ENCODE measurements around the gene DYNLT3. TPM values are rescaled to one million over a fixed set of nuclear protein-coding genes. Genes with fewer than 3 reads are reported as not detected.

Gene DYNLT3, protein sequence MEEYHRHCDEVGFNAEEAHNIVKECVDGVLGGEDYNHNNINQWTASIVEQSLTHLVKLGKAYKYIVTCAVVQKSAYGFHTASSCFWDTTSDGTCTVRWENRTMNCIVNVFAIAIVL
- polyA plus RNA-seq (ENCODE audit: insufficient read length): 9.7 TPM

DNA sequence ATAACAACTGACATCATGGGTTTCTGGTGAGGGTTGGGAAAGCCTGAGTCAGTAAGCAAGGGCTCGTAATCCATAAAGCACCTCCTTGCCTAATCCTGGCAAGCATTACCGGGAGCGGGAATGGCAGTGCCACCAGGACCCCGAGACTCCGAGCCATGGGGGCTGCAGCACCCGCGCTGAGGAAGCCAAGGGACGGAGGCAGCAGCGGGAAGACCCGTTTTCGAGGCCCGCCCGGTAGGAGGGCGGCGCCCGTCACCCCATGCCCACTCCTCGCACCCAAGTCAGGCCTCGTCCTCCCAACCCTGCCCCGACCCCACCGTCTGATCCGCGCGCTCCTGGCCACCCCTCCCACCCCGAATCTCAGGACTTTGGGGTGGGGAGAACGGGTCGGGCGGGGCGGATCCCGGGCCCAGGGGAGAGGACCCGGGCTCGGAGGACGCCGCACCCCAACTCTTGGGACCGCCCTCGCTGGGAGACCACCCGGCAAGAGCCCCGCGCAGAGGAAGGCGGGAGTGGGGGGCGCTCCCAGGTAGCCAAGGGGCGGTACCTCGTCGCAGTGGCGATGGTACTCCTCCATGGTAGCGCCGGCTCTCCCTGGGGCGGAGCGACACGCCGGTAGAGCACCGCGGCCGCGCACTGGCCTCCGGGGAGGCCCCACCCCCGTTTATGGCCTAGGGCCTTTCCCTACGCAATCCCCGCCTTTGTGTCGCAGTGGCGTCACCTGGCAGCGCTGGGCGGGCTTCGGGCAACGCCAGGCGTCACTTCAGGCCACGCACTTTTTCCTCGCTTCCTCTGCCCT is at the start of gene DYNLT3:
TSS of gene DYNLT3 (minus strand) at position 638 of the 799 bp plus-strand sequence. CDS start at position 577, 61 bp downstream.
- DNase-seq (ENCODE audit: low read depth): no peak

DNA sequence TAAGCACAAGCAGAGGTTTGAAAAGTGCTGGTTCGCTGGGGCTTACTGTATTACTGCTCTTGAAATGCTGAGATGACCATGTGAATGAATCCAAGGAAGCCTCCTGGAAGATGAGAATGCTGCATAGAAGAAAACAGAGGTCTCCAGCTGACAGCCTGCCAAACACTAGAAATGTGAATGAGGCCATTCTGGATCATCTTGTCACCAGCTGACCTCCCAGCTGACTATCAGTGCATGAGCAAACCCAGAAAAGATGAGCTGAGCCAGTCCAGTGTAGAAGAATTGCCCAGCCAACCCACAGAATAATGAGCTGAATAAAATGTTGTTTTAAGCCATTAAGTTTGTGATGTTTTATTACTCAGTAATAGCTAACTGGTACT is 49.1 kb upstream of the DYNLT3 start:
- DNase-seq (ENCODE audit: low read depth): peak; percentile 5

DNA sequence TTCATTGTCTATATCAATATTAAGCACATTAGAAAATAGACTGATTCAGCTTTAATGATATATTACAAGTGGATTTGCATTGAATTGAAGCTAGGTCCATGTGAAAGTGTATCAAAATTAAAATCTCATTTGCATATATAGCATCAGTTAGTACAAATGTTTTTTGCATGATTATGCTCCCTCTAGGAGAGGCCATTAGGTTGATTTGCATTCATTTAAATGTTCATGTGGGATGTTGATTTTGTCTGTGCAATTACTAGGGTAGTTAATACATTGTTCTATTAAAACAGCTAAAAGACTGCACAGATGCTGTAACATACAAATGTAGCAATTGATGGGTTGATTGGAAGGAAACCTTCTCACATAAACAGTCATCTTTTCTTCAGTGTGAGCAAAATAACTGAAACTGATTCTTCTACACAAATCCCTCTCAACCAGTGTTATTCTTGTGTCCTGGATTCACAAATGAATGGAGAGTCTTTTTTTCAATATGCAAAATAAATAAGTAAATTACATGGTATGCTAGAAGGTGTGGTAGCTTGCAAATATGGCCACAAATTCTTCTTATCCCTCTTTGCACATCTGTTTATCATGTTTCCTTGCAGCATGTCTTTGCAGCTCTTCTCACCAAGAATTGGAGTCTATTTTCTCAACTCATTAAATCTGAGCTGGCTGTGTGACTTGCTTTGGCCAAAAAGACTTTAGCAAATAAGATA is 48.6 kb upstream of the DYNLT3 start:
- DNase-seq (ENCODE audit: low read depth): no peak

DNA sequence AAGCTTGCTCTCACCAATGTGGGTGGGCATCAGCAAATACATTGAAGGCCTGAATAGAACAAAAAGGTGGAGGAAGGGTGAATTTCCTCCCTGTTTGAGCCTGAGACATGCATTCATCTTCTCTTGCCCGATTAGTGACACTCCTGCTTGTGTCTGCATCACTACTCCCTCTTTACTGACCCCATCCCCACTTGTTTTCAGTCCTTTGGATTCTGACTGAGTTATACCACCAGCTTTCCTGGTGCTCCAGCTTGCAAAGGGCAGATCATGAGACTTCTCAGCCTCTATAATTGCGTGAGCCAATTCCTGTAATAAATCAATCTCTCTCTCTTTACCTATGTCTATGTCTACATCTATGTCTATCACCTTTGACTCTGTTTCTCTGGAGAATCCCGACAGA is 47.4 kb upstream of the DYNLT3 start:
- DNase-seq (ENCODE audit: low read depth): no peak

DNA sequence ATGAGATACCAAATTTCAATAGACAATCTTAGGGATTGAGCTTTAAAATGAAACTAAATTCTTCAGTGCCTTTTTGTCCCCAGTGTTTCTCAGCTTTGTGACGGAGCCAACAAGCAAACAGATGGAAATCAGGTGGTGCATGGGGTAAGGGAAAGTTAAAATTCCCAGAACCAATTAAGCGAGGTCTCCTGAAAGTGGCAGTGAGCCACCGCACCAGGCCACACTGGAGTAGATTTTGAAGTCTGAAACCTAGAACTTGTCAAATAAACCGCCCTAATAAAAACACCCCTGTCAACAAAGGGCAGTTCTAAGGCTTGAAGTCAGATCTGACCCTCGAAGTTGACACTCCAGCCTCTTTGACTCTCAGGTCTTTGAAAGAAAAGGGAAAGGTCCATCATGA is 40.6 kb upstream of the DYNLT3 start:
- no peak for DNase-seq (ENCODE audit: low read depth)

DNA sequence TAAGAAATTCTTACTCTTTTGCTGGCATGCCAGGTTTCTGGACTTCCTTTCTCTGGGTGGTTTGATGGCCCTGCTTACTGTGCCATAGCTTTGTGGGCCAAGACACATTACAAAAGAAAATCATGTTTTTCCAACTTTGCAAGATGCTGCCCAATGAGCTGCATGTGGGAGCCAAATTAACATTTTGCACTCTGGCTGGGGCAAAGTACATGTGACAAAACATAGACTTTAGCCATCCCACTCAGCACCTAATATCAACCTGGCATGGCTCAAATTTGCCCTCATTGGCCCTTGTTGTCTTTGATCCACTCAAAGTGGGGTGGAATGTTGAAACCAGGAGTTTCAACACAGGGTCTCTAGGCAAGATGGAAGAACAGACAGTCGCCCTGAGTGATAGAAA is 40.0 kb upstream of the DYNLT3 start:
- no peak for DNase-seq (ENCODE audit: low read depth)

DNA sequence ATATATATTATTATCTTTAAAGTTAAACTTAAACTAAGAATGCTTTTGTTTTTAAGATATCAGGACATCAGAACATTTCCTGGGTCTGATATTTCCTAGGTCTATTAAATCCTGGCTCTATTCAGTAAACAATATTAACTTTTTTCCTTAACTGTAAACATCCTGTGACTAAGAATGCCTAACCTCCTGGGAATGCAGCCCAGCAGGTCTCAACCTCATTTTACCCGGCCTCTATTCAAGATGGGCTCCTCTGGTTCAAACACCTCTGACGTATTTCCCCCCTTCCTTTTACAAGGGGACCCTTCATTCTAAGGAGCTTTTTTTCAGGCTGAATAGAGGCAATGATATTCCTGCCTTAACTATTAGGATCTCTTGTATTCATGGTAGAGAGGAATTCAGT is 35.8 kb upstream of the DYNLT3 start:
- no peak for DNase-seq (ENCODE audit: low read depth)

DNA sequence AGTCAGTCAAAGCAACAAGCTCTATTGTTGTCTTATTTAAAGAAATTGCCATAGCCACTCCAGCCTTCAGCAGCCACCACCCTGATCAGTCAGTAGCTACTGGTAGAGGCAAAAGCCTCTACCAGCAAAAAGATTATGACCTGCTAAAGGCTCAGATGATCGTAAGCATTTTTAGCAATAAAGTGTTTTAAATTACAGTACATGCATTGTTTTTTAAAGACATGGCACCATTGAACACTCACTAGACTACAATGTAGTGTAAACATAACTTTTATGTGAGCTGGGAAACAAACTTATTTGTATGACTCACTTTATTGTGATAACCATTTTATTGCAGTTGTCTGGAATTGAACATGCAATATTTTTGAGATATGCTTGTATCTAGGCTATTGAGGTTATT is 32.3 kb upstream of the DYNLT3 start:
- no peak for DNase-seq (ENCODE audit: low read depth)

DNA sequence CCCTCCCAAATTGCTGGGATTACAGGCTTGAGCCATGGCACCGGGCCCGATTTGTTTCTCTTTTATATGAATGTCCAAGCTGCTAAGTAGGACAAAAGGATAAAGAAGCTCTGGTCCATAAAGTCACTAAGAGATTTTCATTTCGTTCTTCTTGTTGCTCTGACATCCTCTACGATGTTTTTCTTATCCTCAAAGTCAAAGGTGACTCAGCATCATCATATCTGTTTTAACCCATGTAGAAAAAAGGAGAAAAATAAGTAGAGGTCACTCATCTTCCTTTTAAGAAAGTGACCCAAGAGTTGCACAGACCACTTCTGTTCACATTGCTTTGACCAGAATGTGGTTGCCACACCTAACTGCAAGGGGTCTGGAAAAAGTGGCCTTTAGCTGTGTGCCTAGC is 29.3 kb upstream of the DYNLT3 start:
- DNase-seq (ENCODE audit: low read depth): no peak

DNA sequence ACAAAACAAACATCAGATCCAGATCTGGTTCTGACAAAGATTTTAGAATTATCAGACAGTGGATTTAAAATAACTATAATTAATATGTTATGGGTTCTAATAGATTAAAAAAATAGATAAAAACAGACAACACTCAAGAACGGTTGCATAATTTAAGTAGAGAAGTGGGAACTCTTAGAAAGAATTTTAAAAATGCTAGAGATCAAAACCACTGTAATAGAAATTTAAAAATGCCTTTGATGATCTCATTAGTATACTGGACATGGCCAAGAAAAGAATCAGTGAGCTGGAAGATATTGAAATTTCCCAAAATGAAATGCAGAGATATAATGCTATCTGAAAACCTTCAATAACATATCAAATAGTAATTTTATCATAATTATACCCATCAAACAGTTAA is 28.3 kb upstream of the DYNLT3 start:
- no peak for DNase-seq (ENCODE audit: low read depth)

DNA sequence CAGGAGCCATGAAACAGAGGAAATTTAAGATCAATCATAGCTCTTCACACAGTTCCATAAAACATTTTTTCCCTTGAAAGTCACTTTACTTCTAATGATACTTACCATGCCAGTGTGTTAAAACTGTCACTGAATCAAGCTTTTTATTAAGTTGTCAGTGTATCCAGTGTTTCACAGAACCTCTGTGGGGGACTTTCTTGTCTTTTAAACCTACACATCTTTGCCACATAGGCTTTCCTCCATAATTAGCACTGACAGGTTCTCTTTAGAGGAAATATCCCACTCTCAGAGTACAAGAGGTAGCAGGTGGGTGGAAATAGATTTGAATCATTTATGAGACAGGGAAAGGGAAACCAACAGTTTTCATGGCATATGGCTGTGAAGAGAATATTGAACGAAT is 25.8 kb upstream of the DYNLT3 start:
- DNase-seq (ENCODE audit: low read depth): no peak

DNA sequence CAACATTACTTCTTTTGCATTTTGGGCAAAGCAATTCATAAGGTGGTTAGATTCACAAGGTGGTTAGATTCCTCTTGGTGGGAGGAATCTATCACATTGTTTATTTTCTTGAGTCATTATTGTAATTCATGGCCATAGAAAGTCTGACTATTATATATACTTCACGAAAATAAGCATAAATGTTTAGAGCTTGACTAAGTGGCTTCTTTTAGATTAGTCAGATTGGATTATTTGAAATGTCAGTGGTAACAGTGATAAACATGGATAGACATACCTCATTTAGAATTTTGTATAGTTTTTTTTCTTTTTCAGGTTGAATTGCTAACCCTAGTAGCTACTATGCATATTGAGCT is 24.9 kb upstream of the DYNLT3 start:
- DNase-seq (ENCODE audit: low read depth): no peak

DNA sequence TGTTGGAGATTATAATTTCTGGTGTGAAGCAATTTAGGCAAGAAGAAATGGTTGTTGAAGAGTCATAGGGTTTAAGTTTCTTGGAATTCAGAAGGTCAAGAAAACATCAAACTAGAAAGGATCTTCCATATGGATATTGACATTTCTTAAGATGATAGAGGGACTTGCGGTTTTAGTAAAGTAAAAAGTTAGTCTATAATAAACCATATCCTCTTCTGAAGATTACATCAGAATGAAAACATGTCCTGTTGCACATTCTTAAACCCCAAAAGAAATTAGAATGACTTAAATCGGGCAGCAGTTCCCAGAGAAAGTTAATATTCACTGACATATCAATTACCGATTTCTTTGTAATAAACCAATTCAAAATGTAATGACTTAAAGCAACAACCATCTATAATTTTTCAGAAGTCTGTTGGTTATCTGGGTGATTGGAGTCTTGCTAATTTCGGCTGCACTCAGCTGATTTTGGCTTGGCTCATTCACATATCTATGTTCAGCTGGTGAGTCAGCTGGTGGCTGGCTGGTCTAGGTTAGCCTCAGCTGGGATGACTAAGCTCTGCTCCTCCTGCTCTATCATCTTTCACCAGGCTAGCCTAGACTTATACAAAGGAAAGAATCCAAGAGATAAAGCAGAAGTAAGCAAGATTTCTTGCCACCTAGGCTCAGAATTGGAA is 24.4 kb upstream of the DYNLT3 start:
- DNase-seq (ENCODE audit: low read depth): no peak

DNA sequence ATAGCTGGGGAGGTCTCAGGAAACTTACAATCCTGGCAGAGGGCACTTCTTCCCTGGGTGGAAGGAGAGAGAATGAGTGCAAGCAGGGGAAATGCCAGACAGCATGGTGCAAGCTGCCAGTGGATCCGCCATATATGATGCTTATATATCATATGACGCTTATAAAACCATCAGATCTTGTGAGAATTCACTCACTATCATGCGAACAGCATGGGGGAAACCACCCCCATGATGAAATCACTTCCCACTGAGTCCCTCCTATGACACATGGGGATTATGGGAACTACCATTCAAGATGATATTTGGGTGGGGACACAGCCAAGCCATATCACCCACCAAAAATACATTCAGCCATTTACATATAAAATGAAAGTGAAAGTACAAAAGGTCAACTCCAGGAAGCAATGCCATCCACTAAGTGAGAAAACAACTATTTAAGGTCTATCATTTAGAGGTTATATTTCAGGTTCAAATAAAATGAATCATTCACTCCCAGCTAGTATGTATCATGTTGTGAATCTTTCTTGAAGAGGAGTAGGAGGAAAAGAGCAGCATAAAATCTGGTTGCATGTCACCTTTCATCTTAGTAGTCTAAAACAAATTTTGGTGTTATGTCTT is 20.3 kb upstream of the DYNLT3 start:
- no peak for DNase-seq (ENCODE audit: low read depth)

DNA sequence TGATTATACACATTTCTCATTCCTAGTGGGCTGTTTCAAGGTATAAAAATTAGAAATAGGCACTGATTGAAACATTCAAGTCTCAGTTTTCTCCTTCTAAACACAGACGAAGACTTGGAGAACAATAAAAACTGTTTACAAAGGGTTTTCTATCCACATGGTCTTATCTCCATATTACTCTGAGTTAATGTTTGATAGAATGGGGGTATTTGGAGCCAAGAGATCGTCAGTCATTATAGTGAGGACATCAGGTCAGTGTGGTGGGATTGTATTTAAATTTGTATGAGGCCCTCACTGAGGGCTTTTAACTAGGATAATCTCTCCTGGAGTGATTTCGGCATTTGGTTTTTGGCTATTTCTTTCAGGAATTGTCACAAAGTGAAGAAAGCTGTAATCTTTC is 16.4 kb upstream of the DYNLT3 start:
- DNase-seq (ENCODE audit: low read depth): no peak

DNA sequence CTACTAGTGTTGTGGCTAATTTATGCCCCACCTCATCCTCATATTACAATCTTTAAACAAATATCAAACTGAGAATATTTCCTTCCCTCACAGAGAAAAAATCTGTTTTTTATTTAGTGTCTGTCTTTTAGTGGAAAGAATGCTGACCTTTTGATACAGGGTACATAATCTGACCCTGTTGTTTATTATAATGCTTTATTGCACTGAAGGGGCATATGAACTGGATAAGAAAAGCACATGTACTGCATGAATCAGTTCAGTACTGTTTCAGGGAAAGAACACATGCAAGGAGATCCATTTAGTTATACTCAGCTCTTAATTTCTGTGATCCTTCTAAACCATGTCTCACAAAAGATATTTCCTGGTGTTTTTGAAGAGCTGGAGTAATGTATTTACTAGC is 15.5 kb upstream of the DYNLT3 start:
- DNase-seq (ENCODE audit: low read depth): no peak

DNA sequence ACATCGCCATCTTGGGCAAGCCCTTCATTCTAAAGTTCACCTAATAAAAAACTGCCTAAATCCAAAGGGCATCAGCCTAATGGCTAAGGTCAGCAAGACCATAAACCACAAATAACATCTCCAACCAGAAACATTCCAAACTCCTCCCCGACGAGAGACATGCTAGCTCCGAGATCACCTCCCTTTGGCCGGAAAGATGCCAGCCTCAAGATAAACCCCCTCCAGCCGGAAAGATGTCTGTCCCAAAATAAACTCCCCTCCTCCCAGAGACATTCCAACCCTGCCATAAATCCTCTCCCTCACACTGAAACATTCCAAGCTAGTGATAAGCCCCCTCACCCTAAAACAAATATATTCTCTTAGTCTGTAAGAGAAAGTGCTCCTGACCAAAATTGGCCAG is 13.3 kb upstream of the DYNLT3 start:
- no peak for DNase-seq (ENCODE audit: low read depth)

DNA sequence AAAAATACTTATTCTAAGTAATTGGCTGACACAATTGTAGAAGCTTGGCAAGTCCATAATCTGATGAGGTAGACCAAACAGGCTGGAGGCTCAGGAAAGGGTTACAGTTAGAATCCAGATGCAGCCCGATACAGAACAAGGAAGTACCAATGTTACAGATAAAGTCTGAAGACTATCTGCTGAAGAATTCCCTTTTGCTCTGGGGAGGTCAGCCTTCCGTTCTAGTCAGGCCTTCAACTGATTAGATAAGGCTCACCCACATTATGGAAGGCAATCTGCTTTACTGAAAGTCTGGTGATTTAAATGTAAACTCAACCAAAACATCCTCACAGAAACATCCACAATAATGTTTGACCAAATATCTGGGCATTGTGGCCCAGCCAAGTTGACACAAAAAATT is 7.4 kb upstream of the DYNLT3 start:
- no peak for DNase-seq (ENCODE audit: low read depth)

DNA sequence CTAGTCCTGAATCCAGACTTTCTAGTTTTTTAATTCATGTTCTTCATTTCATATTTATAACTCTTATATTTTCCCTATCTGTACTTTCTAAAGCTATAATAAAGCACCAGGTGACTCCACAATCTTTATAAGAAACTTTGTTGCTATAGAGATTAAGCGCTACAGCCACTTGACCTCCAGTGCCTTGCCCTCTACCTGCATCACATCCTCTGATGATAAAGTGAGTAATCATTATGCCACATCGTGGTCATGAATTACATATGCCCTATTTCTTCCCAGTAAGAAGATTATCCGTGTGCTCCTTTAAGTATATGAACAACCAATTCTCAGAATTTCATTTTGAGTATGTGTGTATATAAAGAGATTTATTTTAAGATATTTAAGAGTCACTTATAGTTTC is 6.8 kb upstream of the DYNLT3 start:
- DNase-seq (ENCODE audit: low read depth): no peak

DNA sequence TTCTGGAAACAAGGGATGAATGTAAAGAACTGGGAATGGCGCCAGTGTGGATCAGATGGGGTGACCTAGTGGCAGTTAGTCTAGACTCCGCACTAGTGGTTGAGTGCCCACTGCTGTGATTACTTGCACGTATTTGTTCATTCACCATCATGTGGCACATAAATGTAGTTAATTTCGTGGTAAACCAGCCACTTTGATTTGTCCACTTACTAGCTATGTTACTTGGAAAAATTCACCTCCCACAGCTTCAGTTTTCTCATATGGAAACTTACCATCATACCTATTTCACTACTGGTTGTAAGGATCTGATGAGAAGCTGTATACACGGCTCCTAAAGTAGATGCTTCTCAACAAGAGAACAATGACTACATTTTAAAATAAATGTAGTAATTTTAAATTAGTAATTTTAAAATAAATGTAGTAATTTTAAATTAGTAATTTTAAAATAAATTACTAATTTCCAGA is 394 bp upstream of the DYNLT3 start:
- DNase-seq (ENCODE audit: low read depth): no peak

DNA sequence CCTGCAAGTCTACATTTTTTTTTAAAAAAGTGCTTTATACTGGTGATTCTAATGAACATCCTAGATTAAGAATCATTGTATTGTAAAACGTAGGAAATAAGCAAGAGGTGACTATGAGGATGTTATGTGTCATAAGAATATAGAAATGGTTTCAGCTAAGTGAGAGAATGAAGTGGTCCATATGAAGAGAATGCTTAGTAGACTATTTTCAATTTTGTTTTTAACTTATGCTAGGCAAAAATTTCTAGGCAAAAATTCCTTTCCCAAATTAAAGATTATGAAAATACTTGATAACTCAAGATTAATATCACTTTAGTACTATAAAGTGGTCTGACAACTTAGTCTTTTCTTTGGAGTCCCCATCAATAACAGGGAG is 825 bp downstream of the DYNLT3 start:
- DNase-seq (ENCODE audit: low read depth): no peak

DNA sequence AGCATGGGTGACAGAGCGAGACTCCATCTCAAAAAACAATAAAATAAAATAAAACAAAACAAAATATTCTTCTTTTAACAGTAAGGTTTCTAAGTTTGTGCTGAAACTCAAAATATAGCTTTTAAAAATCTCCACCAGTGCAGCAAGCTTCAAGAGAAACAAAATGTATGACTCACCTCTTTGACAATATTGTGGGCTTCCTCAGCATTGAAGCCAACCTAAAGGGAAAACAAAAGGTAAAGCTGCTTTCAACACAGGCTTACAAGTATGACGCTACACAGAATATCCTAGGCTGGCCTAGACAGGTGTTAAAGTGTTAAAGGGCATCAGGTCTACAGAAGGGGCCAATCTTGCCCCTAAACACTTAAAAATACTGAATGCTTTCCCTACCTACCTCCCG is 1.2 kb downstream of the DYNLT3 start:
- DNase-seq (ENCODE audit: low read depth): no peak
